GM21423 (cell line): ENCODE data around the gene TBX10.
A peak's percentile ranks its signal among the peaks of the same experiment; 100 is the strongest.

Experiments used
- ATAC-seq: cut with Tn5 transposase; IDR thresholded peaks from one replicate; pipeline ENCODE4 v1.9.1; 2021; ENCODE audit warnings: mild to moderate bottlenecking, moderate library complexity; ENCODE audit not compliant: unreplicated experiment

TBX10 gene

DNA sequence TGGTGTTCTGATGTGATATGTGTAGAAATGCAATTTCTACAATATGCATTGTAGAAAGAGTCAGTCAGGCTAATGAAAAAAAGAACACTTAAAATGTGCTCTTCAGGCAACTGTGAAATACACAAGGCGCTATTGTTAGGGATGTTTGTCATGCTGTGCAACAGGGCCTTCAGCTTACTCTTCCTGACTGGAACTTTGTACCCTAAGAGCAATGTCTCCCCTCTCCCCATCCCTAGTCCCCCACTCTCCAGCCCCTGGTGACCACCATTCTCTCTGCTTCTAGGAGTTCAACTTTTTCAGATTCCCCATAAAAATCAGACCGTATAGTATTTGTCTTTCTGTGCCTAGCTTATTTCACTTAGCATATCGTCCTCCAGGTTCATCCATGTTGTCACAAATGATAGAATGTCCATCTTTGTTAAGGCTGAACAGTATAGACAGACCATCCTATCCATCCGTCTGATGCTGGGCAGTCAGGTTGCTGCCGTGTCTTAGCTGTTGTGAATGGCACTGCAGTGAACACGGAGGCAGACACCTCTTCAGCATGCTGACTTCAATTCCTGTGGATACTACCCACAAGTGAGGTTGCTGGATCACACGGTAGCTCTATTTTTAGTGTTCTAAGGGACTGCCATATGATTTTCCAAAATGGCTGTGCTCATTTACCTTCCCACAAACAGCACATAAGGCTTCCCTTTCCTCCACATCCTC, 22.2 kb downstream of the TBX10 start:
- ATAC-seq = no peak

- no peak for ATAC-seq
Measured at GRCh38 chr11:67616431-67617242, 22.9 kb downstream of the TBX10 start.

DNA sequence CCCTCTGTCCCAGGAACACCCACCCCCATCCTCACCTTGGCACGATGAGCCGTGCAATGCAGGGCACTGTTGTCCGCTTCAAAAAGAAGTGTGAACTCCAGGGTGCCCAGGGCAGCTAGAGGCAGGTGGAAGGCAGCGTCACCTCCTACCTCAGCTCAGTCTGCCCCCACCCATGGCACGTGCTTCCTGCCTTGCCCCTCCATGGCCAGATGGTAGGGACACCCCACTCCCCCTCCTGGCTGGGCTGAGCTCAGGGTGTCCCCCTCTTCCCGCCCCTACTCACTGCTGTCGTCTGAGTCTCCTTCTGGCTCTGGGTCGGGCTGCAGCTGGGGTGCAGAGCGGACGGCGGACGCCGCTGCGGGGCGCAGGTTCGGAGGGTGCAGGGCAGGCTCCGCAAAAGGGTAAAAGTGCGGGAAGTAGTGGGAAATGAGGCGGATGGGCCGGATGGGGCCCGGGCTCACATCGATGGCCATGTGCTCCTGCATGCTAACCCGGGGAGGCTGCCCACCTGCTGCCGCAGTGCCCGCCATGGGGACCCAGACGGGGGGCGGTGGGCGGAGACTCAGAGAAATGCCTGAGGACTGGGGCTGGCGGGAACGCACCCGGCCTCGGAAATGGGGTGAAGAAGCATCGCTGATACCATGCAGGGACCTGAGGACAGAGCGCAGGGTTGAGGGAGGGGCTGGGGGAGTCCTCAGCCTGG, 23.7 kb downstream of the TBX10 start:
- ATAC-seq = no peak

- ATAC-seq = no peak
Measured at GRCh38 chr11:67614730-67615714, 24.5 kb downstream of the TBX10 start.

- ATAC-seq = peak; percentile 79
Measured at GRCh38 chr11:67613960-67614715, 25.4 kb downstream of the TBX10 start.

DNA sequence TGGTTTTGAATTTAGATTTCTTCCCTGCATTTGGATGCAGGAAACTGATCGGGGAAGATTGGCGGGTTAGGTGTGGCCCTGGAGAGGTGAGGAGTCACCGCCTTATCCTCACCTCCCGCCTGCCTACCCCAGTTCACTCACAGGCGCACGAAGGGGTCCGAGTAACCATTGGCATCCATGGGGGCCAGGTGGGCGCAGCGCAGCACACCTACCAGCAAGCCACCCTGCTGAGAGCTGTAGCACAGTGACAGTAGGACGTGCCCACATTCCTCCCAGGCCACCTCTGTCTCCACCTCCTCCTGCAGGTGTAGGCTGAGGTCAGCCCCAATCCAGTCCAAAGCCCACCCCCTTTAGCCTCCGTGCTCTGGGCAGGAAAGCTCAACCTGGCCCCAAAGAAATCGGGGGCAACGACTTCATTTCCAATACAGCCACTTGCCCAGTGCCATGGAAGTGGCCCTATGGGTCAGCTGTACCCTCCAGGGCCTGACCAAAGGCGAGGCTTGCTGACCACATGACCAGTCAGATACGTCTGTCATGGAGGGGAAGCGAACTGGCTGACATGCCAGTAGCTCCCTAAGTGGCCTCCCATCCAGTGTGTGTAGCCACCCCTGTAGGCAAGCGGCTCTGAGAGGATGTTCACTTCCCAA, 26.1 kb downstream of the TBX10 start:
- ATAC-seq = no peak

- ATAC-seq = no peak
Measured at GRCh38 chr11:67612751-67613150, 26.8 kb downstream of the TBX10 start.

DNA sequence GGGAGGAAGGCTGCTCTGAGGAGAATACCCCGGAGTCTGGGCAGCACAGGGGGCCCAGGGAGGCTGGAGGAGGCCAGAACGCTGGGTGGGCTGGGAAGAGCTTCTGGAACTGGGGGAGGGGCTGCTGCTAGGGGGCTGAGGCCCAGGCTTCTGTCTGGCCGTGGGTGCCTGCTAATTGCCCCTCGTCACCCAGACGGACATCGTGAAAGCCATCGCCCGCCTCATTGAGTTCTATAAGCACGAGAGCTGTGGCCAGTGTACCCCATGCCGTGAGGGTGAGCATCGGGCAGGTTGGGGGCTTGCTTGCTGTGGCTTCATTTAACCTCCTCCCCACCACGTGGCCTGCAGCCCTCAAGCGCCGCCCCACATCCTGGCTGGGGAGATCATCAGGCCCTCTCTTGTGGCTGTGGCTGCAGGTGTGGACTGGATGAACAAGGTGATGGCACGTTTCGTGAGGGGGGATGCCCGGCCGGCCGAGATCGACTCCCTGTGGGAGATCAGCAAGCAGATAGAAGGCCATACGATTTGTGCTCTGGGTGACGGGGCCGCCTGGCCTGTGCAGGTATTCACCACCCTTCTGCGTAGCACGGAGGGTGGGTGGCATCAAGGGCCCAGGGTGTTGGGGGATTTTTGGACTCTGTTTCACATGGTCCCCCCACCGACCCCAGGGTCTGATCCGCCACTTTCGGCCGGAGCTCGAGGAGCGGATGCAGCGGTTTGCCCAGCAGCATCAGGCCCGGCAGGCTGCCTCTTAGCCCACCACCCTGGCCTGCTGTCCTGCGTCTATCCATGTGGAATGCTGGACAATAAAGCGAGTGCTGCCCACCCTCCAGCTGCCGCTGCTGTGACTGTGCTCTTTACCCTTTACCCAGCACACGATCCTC, 27.6 kb downstream of the TBX10 start:
- ATAC-seq = no peak

GRCh38 chr11:67611165-67611564, 28.4 kb downstream of the TBX10 start:
- no peak for ATAC-seq

GRCh38 chr11:67610302-67610868, 29.2 kb downstream of the TBX10 start:
- ATAC-seq = no peak

GRCh38 chr11:67609316-67609715, 30.2 kb downstream of the TBX10 start:
- ATAC-seq = no peak

DNA sequence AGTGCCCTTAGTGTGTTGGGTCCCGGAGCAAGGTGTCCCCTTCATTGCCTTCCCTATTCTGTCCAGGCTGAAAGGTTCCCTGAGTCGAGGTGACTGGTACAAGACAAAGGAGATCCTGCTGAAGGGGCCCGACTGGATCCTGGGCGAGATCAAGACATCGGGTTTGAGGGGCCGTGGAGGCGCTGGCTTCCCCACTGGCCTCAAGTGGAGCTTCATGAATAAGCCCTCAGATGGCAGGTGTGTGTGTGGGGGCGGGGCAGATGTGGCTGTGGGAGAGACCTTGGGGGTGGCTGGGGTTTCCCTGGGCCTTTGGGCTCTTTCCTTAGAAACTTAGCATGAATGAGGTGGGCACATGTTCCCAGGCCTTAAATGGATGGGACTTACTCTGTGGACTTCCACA, 31.1 kb downstream of the TBX10 start:
- ATAC-seq = no peak

DNA sequence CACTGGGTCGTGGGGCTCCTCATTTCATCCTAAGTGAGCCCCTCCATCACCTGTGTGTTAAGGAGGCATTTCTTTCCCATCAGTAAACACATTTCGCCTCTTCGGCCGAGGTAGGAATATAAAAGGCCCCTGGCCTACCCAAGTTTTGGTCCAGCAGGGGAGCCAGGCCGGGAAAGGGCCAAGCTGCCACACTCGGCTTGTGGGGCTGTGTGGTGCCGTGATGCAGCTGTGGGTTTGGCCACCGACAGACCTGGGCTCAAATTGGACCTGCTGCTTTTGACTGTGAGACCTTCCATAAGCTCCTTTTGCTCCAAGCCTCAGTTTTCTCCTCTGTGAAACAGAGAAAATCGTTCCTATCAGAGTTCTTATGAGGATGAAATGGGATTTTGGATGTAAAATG, 32.1 kb downstream of the TBX10 start:
- ATAC-seq = no peak

- peak; percentile 93 for ATAC-seq
Measured at GRCh38 chr11:67606492-67607295, 32.9 kb downstream of the TBX10 start, which contains the start of gene NDUFV1. Gene NDUFV1, plus strand, starts transcription at chr11:67606936. Its CDS starts 69 bp downstream, at chr11:67607005.

- no peak for ATAC-seq
Measured at GRCh38 chr11:67606093-67606491, 33.5 kb downstream of the TBX10 start.

DNA sequence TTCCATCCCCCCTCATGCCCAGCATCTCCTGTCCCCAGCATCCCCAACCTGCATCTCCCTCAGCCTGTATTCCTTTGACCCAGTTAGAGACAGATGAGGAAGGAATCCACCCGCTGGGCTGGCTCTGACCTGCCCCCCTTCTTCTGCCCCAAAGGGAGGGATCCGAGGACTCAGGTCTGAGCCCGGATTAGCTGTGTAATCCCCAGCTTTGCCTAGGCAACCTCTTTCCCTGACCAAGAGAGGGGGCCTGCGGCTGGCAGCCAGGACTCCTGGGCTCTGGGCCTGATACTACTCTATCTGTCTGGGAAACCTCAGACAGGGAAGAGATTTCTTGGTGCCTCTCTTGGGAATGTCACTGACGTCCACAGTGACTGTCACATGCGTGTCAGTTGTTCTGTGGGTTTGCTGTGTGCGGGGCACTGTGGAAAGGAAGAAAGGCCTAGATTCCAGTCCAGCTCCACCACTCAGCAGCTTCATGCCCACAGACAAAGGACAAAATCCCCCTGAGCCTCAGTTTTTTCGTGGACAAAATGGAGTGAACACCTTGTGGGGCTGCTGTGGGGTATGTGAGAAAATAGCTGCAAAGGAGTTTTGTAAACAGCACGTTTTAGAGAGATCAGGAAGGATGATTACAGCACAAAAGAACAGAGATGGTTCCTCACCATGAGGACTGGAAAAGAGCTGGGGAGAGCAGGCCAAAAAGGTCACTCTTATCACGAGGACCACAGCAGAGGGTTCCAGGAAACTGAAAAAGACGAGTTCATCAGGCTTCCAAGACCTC, 34.1 kb downstream of the TBX10 start:
- ATAC-seq = no peak
